ENCODE results near the gene PPP1R2C. TPM values are rescaled to one million over a fixed set of nuclear protein-coding genes. Genes with fewer than 3 reads are reported as not detected.
A peak's percentile ranks its signal among the peaks of the same experiment; 100 is the strongest.

Gene PPP1R2C
- not detected for polyA plus RNA-seq (ENCODE audit: insufficient read length in 3 of 3)
- long read RNA-seq, donor 1: 0 reads
- long read RNA-seq, donor 2: 0 reads
- long read RNA-seq, donor 3: 0 reads
- long read RNA-seq, donor 4: 0 reads
- long read RNA-seq, donor 5: 0 reads
- long read RNA-seq, donor 6: 0 reads
- long read RNA-seq, donor 7: 0 reads
- long read RNA-seq, donor 8: 0 reads
- long read RNA-seq, donor 9: 0 reads
- long read RNA-seq, donor 10: 0 reads
- long read RNA-seq, donor 11: 0 reads
- long read RNA-seq, donor 12: 0 reads
- long read RNA-seq, donor 13: 0 reads
- long read RNA-seq, donor 14: 0 reads
- long read RNA-seq, donor 15: 0 reads
- long read RNA-seq, donor 16: 0 reads

DNA sequence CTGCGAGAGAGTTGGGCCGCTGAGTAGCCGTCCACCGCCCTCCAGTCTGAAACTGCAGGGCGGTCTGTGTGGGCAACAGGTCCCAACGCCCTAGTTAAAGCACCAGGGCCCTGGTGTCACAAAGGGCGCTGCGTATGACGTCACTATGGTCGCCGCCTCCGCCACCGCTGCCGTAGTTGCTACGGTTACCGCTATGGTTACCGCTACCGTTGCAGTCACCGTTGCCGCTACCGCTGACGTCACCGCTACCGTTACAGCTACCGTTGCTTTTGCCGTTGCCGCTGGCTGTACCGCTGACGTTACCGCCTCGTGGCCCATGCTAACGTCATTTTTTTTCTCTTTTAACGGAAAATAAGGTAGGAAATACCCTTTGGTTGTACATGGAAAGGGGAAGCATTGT is at the start of gene PPP1R2C:
Gene PPP1R2C (minus strand): TSS at position 68 of the 400 bp plus-strand sequence. CDS start 84 bp downstream, outside the sequence.
- no peak for DNase-seq

DNA sequence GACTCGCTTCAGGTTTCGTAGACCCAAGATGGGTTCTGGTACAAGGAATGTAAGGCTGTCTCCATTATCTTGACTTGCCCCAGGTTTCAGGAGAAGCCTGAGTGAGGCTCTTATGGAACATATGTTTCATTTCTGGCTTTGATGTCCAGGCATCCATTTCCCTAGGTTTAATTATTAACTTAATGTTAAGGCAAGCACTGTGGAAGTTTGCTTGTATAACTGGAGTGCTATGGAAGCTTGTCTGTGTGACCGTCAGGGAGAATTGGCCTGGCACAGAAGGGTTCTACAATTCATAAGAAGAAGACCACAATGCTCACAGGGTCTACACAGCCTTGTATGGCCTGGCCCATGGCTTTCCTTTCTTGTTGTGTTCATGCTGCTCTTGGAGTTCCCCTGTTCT is 47.2 kb upstream of the PPP1R2C start:
- DNase-seq: no peak

DNA sequence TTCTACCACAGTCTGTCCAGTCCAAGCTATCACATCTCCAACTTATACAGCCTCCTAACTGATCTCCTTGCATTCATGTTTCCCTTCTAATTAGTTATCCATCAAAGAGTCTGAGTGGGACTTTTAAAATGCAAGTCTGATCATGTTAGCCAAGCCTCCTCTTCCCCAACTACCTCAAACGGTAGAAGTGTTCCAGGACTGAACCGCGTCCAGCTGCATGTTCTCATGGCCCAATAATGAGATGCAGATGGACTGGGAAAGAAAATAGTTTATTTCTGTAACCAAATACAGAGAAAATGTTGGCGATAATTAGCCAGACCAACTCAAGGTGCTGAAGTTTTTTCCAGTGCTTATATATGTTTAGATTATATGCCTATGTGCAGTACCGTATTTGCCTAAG is 46.6 kb upstream of the PPP1R2C start:
- no peak for DNase-seq

DNA sequence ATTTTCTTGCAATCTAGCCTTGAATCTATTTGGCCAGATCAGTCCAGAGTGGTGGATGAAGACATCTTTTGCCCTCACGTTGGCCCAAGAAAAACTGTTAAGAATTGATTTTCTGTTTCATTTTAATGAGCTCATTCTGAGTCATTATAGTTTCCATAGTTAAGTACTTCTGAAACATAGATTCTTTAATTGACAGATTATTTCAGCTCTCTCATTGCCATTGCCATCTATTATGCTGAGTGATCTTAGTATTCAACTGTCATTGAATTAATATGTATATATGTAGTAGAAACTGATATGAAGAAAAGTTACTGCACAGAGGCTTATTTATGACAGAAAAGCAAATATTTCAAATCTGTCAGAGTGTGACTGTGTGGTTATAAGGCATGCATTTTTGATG is 45.5 kb upstream of the PPP1R2C start:
- no peak for DNase-seq

DNA sequence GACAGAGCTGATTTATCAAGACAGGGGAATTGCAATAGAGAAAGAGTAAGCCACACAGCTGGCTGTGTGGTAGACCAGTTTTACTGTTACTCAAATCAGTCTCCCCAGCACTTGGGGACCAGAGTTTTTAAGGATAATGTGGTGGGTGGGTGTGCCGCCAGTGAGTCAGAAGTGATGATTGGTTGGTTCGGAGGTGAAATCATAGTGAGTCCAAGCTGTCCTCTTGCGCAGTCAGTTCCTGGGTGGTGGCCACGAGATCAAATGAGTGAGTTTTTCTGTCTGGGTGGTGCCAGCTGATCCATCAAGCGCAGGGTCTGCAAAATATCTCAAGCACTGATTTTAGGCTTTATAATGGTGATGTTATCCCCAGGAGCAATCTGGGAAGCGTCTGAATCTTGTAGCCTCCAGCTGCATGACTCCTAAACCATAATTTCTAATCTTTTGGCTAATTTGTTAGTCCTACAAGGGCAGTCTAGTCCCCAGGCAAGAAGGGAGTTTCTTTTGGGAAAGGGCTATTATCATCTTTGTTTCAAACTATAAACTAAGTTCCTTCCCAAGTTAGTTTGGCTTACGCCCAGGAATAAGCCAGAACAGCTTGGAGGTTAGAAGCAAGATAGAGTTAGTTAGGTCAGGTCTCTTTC is 44.0 kb upstream of the PPP1R2C start:
- DNase-seq: no peak

DNA sequence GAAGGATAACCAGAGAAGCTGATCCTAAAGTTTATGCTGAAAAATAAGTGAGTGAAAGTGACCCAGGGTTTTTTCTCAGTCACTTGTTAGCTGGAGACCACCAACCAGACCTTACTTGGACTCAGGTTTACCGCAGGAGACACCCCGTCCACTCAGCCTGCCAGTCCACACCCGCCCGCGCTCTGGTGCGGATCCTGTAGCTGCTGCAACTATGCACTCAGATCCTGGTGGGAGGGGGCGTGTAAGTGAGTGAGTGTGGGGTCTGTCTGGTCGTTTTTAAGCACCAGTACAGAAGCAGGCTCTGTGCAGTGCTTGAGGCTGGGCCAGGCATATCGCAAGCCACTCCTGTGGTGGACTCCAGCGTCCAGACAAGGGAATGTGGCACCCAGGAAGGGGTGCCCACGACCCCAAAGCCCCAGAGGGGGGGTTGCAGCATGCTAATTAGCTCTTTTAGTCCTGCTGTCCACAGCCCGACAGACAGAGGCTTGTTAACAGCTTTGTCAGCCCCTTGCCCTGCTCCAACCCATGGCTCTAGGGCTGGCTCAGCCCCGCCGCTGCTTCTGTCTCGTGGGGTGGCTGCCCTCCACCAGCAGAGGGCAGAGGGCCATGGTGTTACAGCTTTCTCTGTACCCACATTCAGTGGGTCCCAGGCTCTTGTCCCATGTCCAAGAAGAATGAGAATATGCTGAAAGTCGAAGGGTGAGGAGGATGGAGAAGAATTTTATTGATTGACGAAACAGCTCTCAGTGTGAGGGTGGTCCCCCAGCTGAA is 40.4 kb upstream of the PPP1R2C start:
- DNase-seq: no peak

DNA sequence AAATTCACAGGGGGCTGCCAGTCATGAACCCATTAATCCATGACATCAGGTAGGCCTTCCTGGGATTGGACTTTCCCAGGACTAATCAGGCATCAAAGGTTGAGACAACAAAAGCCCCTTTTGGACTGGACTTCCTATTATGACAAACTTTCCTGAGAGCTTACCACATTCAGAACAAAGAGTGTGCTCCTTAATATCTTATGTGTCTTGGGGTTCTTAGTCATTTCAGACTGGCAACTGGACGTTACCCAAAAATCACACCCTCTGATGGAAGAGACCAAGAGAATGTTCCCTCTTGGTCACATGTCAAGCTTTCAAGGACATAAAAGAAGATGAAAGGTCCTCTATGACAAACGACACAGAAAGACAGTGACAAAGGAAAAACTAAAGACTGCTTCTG is 31.6 kb upstream of the PPP1R2C start:
- DNase-seq: no peak

DNA sequence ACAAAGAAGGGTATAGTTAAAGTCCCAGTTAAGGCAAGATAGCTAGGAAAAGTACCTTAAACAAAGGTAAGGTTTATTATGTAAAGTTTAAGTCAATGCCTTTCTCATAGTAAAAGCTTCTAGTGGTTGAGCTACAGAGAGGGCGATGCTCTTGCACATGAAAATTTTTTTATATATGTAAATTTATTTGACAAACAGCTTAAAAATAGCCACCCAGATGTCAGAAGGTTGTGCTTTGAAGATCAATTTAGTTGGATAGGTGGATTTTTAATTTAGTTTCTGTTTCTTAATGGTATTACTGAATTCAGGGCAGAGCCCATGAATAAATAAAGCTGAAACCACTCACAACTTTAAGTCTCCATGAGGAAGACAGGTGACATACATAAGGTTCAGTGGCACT is 29.4 kb upstream of the PPP1R2C start:
- no peak for DNase-seq

DNA sequence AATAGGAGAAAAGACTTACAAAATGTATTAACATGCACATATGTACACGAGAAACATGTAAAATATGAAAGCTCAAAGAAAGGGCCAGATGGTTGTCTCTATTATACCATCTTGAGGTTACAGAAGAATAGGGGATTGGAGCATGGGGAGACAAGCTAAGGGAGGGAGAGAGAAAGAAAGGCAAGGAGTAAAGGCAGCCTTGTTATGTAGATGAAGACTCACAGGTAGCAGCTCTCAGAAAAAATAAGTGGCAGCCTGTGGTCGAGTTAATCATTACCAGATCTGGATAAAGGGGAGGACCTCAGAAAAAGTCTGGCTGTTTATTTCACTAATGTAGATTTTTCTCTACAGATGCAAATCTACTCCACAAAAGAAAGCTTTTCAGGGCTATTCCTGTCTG is 26.6 kb upstream of the PPP1R2C start:
- DNase-seq: no peak

DNA sequence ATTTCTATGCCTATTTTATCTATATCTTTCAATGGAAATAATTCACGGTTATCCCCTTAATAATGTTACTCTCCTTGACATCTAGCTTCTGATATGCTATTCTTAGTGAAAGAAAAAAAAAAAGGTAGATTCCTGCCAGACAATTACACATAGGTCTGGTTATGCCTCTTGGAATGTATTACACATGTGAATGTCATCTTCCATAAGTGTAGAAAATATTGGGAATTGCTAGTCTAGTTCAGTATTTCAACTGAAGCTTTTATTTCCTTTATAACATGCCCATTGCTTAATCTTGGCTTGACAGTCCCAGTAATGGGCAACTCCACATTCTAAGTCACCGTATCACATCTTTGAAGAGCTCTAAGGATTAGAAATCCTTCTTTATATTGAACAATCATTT is 25.4 kb upstream of the PPP1R2C start:
- DNase-seq: no peak

DNA sequence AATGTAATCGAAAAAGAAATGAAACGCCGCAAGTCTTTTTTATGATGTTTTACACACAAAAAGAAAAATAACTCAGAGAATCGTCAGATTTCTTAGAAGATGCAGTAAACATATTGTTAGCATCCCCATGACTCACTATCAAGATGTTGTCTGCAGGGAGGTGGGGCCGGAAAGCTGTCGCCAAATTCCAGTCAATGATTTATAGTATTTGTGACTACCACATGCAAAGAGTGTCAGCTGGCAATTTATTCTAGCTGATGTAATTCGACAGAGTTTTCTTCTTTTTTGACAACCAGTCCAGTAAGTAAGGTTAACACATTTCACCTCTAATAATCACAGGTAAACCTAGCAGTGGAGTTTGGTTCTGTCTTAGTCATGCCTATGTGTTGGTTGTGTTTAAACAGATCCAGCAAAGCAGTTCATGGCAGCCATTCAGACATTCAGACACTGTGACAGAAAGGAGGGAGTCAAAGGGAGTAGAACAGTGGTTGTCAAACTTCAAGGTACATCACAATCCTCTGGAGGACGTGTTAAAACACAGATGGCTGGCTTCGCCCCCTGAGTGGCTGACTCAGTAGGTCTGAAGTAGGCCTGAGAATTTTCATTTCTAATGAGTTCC is 19.8 kb upstream of the PPP1R2C start:
- no peak for DNase-seq

DNA sequence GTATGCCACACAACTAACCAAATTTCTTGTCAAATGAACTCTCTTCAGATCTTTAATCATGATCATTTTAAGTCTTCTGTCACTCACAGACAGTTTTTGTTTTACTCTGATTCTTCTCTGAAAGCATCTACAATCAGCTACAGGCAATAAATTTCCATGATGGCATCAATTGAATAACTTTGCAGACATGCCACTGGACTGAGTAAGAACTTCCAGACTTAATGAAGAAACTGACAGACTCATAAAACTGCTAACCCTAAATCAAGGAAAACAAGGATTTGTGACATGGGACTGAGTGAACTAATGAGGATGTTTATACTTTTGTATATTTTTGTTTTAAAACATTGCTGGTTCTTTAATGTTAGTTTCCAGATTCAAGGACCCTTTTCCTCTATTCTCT is 5.5 kb upstream of the PPP1R2C start:
- peak; percentile 2 for DNase-seq

DNA sequence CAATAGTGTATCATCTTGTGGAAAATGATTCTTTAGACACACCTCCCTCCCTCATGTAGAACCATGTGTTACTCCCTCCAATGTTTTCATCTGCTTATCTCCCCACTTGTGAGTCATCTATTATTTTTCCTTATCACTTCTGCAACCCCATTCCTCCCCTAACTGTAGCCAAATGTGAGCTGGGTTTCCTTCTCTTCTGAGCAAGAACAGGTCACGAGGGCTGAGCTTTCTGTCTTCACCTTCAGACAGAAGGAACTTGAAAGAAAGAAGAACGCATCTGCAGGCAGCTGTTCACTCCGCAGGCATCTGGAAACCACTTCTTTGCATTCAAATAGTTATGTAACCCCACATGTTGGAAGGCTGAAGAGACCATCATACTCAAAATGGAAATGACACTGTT is 1.8 kb downstream of the PPP1R2C start:
- no peak for DNase-seq

DNA sequence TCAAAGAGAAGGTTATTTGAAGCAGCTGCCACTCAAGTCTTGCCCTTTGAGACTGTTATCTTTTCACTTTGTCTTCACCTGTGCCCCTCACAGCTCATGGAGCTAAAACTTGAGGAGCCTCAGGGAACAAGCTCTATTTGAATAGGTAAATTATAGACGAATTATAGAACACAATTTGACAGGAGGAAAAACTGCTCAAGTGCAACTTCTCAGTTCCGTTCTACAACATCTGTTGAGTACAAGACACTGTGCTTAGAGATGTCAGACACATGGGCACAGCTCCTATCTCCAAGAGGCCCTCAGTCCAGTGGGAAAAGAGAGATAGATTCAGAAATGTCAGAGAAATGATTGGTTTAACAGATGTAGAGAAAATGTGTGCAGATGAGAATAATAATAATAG is 5.1 kb downstream of the PPP1R2C start:
- DNase-seq: no peak

DNA sequence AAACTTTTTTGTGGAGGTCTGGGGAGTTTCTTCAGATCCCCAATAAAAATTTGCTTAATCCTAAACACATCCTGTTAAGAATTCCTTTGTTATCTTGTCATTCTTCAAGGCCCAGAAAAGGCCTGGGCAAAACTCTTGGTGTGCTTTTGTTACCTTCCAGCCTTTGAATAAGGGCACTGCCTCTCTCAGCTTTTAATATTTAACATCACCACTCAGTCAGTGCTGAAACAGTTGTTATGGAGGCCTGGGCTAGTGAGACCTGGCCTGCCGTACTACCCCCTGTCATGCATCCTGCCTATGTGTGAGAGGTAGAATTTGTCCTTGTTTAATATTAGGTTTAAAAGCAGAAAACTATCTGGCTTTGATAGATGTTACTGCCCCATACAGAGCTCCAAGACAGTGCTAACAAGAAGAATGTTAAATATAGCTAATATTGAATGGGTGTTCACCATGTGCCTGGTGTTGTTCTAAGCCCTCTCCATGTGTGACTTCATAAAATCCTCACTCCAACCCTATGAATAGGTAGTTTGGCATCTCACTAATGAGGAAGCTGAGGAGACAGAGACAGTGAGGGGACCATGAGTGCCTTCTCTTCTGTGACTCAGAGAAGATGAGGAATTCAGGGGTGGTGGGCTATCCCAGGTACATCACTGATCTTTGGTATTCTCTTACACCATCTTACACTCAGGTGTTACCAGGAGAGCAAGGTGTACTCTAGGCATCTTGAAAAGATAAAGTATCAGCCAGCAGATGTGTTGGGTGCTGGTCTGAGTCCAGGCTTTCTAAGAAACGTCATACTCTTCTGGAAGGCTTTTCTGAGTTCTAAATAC is 6.2 kb downstream of the PPP1R2C start:
- DNase-seq: no peak

DNA sequence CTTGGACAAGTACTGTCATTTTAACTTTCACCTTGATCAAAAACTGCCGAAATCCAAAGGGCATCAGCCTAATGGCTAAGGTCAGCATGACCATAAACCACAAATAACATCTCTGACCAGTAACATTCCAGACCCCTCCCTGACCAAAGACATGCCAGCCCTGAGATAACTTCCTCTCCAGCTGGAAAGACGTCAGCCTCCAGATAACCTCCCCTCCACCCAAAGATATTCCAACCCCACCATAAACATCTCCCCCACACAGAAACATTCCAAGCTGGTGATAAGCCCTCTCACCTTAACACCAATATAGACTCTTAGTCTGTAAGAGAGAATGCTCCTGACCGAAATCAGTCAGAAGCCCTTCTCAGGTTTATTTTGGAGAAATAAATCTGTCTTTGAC is 7.4 kb downstream of the PPP1R2C start:
- DNase-seq: no peak

DNA sequence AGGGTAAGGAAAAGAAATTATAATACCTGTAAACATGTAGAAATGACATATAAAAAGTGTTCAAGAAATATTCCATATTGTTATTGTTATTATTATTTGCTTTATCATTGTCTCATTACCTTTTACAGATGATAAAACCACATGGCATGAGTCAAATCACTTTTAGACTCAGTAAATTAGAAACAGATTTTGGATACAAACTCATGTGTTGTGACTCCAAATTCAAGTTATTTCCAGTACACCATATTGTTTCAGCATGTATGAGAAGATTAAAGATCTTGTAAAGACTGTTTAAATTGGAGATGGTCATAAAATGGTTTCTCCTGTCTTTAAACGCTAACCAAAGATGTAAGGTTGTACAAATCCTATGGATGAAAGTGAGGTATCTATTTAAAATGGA is 18.1 kb downstream of the PPP1R2C start:
- DNase-seq: no peak

DNA sequence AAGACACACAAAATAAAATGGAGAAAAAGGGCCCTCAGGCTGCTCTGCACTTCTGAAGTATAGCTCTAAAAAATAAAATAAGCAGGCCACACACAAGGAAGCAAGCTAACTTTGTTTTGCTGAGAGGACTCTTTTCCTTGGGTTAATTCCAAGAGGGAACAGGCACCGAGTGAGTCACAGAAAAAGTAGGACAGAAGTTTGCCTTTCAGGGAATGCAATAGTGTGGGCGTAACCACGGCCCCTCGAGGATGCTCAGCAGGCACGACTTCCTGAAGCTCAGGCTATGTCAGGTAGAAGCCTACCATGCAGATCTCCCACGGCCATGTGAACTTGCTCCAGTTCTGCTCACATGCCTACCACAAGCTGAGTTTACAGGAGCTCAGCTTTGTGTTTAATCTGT is 22.1 kb downstream of the PPP1R2C start:
- no peak for DNase-seq

DNA sequence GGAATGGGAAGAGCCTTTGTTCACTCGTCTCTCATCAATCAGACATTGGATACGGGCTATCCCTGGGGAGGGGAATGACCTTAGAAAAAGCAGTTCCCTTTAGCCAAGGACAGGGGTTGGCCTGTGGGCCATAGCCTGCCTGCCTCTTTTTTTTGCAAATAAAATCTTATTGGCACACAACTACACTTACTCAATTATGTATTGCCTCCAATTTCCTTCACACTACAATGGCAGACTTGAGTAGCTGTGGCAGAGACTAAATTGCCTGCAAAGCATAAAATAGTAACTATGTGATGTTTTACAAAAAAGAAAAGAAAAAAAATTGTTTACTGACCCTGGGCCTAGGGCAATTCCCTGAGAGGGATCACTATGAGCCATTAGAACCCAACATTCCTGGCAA is 23.4 kb downstream of the PPP1R2C start:
- DNase-seq: no peak

DNA sequence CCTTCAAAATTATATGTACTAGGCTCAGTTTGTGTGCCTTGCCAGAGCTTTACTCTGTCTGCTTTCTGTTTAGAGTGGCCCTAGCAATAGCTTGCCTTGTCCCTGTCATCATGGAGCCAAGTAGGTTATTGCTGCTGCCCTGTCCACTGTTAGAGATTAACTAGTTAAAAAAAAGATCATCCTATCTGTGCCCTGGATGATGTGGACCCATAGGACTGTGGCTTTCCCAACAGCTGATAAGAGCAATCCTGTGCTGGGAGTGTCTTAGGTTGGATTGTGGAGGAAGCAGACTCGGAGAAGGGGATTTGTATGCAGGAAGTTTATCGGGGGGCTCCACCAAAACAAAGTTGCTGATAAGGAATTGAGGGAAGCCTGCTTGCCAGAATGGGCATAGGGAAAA is 23.8 kb downstream of the PPP1R2C start:
- DNase-seq: no peak

DNA sequence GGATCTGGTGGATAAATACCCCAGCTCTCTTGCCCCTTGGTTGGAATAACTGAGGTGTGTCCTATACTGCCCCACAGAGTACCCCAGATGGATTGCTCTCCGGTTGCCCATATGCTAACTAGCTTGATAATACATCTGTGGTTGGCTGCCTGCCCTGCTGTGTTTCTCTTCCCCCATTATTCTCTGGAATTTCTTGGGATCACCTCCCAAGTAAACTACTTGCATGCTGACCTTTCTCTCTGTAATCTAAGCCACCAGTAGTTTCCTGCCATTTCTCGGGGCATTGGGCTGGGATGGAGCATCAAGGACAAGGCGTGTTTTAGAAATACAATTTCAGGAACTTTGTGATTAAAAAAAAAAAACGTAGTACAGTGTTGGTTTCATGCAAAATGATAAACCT is 25.2 kb downstream of the PPP1R2C start:
- no peak for DNase-seq

DNA sequence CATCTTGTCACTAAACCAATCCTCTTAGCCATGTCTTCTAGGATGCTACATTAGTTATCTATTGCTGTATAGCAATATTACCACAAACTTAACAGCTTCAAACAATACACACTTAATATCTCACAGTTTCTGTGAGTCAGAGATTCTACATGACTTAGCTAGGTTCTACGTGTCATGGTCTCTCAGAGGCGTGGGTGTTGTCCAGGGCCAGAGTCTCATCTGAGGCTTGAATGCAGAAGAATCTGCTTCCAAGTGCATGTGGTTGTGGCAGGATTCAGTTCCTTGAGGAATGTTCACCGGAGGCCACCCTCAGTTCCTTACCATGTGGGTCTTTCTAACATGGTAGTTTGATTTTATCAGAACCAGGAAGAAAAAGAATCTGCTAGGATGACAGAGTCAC is 26.4 kb downstream of the PPP1R2C start:
- no peak for DNase-seq
